Brain microvascular endothelial cell (primary cell): ENCODE data around the gene SNX24.
"Not testable (repeated sequence)": the region's sequence is repeated elsewhere in the genome, so short reads cannot be mapped to it uniquely, and the experiment has no call there.

Experiments
- DNase-seq: peaks from one replicate; pipeline ENCODE4 v3.0.0-alpha.2; 2020
- H3K27ac ChIP-seq: fragments of 250-450 bp; sonication (Bioruptor Pico); 2 replicates; pipeline ENCODE4 v1.5.1; 2020; ENCODE audit warnings: mild to moderate bottlenecking, moderate library complexity
- H3K27me3 ChIP-seq: fragments of 250-450 bp; sonication (Bioruptor Pico); replicated peaks from 2 replicates; pipeline ENCODE4 v1.5.1; 2020; ENCODE audit warnings: mild to moderate bottlenecking
- H3K36me3 ChIP-seq: fragments of 250-450 bp; sonication (Bioruptor Pico); replicated peaks from 2 replicates; pipeline ENCODE4 v1.5.1; 2020; ENCODE audit warnings: mild to moderate bottlenecking
- H3K4me3 ChIP-seq: 2 replicates; pipeline ENCODE4 v1.5.1; 2011; ENCODE audit warnings: low read depth, mild to moderate bottlenecking, control low read depth, low read length, moderate library complexity
- in situ Hi-C: cut with HindIII; loops from 2 replicates; pipeline ENCODE4 v1.10.0; 2017; ENCODE audit warnings: low sequenced_read_pairs, low pct_ligation_motif_present
- TF ChIP-seq, protein P1 (sequence below): IDR thresholded peaks from 2 replicates; pipeline ENCODE4 v1.5.1; 2011; ENCODE audit warnings: low read depth, mild to moderate bottlenecking, moderate library complexity, low read length, control low read depth, inconsistent platforms; ENCODE audit errors: missing control alignments

The SNX24 gene

DNA sequence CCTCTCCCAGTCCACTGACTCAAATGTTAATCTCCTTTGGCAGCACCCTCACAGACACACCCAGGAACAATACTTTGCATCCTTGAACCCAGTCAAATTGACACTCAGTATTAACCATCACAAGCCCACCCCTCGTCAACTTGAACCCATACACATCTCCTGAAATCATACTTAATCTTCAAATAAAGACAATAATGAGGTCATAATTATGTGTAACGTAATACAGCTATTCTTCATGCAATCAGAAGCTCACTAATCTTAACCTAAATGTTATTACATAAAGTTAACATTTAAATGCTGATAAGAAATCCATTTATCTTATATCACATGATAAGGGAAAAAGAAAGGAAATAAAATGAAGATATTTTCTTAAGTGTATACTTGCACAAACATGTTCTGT, 125.9 kb downstream of the SNX24 start:
- TF ChIP-seq, protein P1, sequence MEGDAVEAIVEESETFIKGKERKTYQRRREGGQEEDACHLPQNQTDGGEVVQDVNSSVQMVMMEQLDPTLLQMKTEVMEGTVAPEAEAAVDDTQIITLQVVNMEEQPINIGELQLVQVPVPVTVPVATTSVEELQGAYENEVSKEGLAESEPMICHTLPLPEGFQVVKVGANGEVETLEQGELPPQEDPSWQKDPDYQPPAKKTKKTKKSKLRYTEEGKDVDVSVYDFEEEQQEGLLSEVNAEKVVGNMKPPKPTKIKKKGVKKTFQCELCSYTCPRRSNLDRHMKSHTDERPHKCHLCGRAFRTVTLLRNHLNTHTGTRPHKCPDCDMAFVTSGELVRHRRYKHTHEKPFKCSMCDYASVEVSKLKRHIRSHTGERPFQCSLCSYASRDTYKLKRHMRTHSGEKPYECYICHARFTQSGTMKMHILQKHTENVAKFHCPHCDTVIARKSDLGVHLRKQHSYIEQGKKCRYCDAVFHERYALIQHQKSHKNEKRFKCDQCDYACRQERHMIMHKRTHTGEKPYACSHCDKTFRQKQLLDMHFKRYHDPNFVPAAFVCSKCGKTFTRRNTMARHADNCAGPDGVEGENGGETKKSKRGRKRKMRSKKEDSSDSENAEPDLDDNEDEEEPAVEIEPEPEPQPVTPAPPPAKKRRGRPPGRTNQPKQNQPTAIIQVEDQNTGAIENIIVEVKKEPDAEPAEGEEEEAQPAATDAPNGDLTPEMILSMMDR = no peak
- in situ Hi-C loops = no loop called here
- H3K27me3 ChIP-seq = no peaks in the 10 kb centered on the region
- H3K27ac ChIP-seq = no peak overlapping the region
- DNase-seq = no peak
- H3K4me3 ChIP-seq = no peak overlapping the region
- no peaks in the 10 kb centered on the region for H3K36me3 ChIP-seq

DNA sequence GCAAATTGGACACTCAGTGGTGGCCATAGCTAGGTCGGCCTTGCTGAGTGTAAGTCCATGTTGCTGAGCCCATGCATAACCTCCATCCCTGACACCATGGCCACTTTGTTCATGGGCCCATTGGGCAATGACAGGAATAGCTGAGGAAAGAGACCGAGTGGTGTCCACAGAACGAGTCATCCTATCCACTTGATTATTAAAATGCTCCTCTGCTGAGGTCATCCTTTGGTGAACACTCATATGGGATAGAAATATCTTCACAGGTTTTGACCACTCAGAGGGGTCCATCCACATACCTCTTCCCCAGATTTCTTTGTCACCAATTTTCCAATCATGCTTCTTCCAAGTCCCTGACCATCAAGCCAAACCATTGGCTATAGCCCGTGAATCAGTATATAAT, 127.5 kb downstream of the SNX24 start:
- Histone ChIP-seq H3K27me3 (no peaks in the 10 kb centered on the region), H3K27ac (no peak overlapping the region), H3K4me3 (no peak overlapping the region), H3K36me3 (no peaks in the 10 kb centered on the region)
- DNase-seq = peak; percentile 19
- TF ChIP-seq, protein P1 = no peak
- in situ Hi-C loops = no loop called here

DNA sequence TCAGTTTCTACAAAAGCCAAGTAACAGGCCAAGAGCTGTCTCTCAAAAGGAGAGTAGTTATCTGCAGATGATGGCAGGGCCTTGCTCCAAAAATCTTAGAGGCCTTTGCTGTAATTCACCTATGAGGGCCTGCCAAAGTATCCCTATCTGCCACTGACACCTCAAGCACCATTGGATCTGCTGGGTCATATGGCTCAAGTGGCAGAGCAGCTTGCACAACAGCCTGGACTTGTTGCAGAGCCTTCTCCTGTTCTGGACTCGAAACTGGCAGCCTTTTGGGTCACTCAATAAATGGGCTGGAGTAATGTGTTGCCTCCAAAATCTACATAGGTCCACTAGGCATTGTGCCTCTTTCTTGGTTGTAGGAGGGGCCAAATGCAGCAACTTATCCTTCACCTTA, 128.3 kb downstream of the SNX24 start:
- DNase-seq, H3K4me3 ChIP-seq, in situ Hi-C loops: not testable (repeated sequence)

DNA sequence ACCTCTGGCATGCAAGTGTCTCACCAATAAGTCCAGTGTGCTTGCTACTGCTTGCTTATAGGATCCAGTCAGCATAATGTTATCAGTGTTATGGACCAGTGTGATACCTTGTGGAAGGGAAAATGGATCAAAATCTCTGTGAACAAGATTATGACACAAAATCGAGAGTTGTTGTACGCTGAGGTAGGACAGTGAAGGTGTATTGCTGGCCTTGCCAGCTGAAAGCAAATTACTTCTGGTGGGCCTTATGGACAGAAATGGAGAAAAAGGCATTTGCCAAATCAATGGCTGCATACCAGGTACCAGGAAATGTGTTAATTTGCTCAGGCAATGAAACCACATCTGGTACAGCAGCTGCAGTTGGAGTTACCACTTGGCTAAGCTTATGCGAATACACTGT, 128.8 kb downstream of the SNX24 start:
- H3K27ac ChIP-seq, H3K27me3 ChIP-seq, H3K36me3 ChIP-seq, H3K4me3 ChIP-seq, DNase-seq, in situ Hi-C loops: not testable (repeated sequence)

More for the DNA sequence above, 128.3 kb downstream of the SNX24 start:
- H3K36me3 ChIP-seq, H3K27ac ChIP-seq, H3K27me3 ChIP-seq: not testable (repeated sequence)

DNA sequence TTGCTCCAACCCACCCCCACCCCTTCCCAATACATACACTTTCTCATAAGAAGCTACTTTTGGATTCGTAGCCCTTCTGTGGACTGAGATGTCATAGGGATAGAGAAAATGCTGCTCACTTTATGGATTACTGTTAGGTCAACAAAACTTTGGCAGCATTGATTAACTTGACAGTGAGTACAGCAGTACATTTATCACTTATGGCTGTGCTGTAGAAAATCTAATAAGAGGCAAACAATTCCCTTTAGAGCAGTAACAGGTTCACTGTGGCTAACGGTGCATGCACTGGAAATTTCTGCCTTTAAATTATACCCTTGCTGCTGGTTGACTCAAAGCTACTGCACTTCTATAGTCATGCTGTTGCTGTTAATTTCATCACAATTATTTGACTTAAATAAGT, 131.9 kb downstream of the SNX24 start:
- H3K4me3 ChIP-seq = no peak overlapping the region
- no peaks in the 10 kb centered on the region for H3K27me3 ChIP-seq
- no peak overlapping the region for H3K27ac ChIP-seq
- DNase-seq = no peak
- in situ Hi-C loops = no loop called here
- H3K36me3 ChIP-seq = no peaks in the 10 kb centered on the region
- TF ChIP-seq, protein P1 = no peak

DNA sequence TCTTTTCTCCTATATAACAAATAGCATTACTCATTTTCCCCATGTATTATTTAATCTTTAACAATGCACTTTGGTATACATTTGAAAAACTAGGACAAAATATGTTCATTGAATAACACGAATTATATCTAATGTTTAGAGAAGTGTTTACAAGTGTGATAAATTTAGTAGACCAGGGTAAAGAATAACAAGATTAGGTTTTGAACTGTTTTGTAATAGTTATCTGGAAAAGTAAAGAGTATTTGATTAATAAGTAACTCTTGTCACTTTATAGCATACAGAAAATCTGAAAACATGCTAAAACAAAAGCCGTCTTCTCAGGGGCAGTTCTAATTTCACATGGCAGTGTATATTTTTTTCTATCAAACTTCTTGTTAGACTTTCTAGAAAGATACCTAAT, 132.7 kb downstream of the SNX24 start:
- TF ChIP-seq, protein P1 = no peak
- DNase-seq = no peak
- Histone ChIP-seq H3K27ac (no peak overlapping the region), H3K4me3 (no peak overlapping the region), H3K27me3 (no peaks in the 10 kb centered on the region), H3K36me3 (no peaks in the 10 kb centered on the region)
- in situ Hi-C loops = no loop called here

DNA sequence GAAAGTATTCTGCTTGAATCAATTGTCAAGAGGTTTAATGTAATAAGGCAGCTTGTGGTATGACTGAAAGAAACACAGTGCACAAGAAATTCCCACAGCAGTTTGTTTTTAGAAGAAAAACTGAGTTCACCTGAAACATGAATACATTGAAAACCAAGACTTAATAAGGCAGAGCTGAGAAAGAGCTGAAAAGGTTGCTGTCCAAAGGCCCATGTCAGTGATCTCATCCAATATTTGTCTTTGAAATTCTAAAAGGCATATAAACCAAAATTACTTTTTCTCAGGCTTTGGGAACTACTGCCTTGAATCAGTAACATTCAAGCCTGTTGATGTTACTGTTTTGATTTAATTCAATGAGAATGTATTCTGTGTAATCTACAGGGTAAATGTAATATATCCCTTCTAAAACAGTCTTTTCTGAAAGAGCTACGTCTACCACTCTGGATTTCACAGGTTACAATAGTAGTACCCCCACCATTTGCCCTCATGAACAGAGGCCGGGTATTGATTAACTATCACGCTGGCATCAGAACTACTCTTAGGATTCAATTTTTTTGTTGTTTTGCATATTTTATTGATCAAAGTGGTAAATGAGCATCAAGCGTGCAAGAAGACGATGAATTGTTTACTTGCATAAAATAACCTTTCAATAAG, 133.4 kb downstream of the SNX24 start:
- no peak overlapping the region for H3K4me3 ChIP-seq
- DNase-seq = no peak
- no peaks in the 10 kb centered on the region for H3K27me3 ChIP-seq
- no peaks in the 10 kb centered on the region for H3K36me3 ChIP-seq
- in situ Hi-C loops = no loop called here
- TF ChIP-seq, protein P1 = no peak
- H3K27ac ChIP-seq = no peak overlapping the region
